Spleen (tissue), 7 donors: ENCODE data around the gene PKMYT1.

ENCODE experiments used
- CTCF ChIP-seq, 11 experiments: fragments of 200-600 bp in 7 of 11; fragments of 450-650 bp in 4 of 11; sonication (generic) in 4 of 11; IDR thresholded peaks in 8 of 11; conservative IDR thresholded peaks in 3 of 11; 1 replicate in 7 of 11; 2 replicates in 4 of 11; pipeline versions ENCODE4 v1.4.0 to v1.8.0; 2016 to 2021; ENCODE audit warnings: antibody characterized with exemption in 11 of 11, inconsistent platforms in 4 of 11, mild to moderate bottlenecking in 1 of 11
- POLR2A ChIP-seq, 3 donors: fragments of 450-650 bp; IDR thresholded peaks; one replicate each; pipeline ENCODE4 v1.5.1; 2017; ENCODE audit warnings: antibody characterized with exemption in 3 of 3, mild to moderate bottlenecking in 1 of 3
- POLR2AphosphoS5 ChIP-seq, 3 donors: sonication (generic); formaldehyde crosslinking; IDR thresholded peaks; one replicate each; pipeline ENCODE4 v1.5.1; 2017; ENCODE audit warnings: antibody characterized with exemption in 3 of 3
- donor health status: DM: no; HTN: no; CAD: no; lungs with moderate emphysema.
- donor health status: DM: no; HTN: no; CAD: no.
- donor health status: DM: no; HTN: no; CAD: no.

DNA sequence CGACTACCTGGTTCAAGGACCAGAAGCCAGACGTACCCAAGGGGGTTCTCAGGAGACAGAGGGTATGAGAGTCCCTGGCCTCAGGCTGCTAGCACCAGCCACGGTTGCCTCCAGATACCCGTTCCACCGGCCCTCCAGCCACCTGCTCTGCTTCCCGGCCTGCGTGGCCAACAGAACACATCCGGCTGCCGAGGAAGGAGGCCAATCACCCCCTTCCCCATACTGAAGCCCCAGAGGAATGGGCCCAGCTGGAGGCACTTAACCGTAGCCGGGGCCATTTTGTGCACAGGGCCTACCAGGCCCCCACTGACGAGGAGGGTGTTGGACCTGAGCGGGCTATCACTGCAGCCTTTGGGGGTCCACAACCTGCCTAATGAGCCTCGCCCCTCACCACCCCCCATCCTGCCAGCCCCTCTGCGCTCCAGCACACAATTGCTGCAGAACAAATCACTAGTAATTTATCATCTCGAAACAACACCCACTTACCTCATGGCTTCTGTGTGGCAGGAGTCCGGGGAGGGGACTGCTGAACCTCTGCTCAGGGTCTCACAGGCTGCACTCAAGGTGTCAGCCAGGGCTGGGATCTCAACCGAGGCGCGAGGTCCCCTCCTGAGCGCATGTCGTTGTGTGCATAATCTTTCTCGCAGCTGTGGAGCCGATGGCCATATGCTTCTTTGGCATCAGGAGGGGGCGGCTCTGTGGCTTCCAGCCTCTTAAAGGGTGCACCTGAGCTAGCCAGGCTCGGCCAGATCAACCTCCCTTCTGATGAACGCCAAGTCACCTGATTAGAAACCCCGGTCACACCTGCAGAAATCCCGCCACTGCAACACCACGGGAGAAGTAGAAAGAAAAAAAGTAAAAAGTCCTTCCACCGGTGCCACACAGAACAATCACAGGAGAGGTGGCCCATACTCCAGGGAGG, 26.3 kb downstream of the PKMYT1 start:
- TF ChIP-seq POLR2AphosphoS5 (IDR thresholded peaks at IDR 0.05), result peak in 1 of 3 donors; percentile 28
- TF ChIP-seq CTCF (IDR thresholded peaks at IDR 0.05 in 8 of 11, conservative IDR thresholded peaks at IDR 0.05 in 3 of 11), result no peak
- no peak for TF ChIP-seq POLR2A (IDR thresholded peaks at IDR 0.05)
